HG03097 (cell line): ENCODE measurements around the gene SPRR2D.
"Not testable (repeated sequence)": the region's sequence is repeated elsewhere in the genome, so short reads cannot be mapped to it uniquely, and the experiment has no call there.

Experiments used
- ATAC-seq: cut with Tn5 transposase; IDR thresholded peaks from one replicate; pipeline ENCODE4 v1.9.1; 2021; ENCODE audit not compliant: unreplicated experiment, low FRiP score

The SPRR2D gene

GRCh38 chr1:153040950-153041631 is at the start of gene SPRR2D:
SPRR2D (minus strand) TSS chr1:153041120; CDS start chr1:153040346, 774 bp downstream.
- ATAC-seq = no peak

GRCh38 chr1:153087652-153088051 is 46.7 kb upstream of the SPRR2D start:
- no peak for ATAC-seq

DNA sequence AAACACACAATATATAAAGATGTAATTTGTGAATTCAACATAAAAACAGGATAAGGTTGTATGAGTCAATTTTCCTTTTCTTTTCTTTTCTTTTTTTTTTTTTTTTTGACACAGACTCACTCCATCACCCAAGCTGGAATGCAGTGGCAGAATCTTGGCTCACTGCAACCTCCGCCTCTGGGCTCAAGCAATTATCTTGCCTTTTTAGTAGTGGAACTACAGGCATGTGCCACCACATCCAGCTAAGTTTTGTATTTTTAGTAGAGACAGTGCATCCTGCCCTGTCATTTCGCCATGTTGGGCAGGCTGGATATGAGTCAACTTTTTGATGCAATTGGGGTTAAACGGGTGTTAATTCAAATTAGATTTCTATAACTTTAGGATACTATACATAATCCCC is 40.8 kb upstream of the SPRR2D start:
- ATAC-seq = no peak

- ATAC-seq = no peak
These were observed 32.1 kb upstream of the SPRR2D start for GRCh38 chr1:153072806-153073726.

DNA sequence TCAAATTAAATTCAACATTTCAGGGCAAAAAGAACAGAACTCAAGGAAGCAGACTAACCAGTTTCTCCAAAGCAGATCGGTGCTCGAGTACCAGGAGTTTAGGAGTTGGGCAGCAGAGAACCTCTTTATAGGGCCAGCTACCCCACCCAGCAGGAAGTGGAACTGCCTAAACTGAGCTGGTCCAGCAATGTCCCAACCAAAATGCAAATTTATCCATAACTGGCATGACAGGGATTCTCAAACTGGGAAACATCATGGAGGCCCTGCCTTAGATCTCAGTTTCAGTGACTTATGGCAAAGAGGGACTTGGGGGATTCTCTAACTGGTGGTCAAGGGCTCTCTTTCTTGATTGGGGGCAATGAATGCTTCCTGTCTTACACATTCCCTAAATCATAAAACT is 30.6 kb upstream of the SPRR2D start, which contains the start of gene SPRR2B:
TSS of gene SPRR2B (minus strand) at position 101 of the 400 bp plus-strand sequence. CDS start 772 bp downstream, outside the sequence.
- ATAC-seq = no peak

- ATAC-seq = no peak
These were observed 29.3 kb upstream of the SPRR2D start for GRCh38 chr1:153070243-153070642.

GRCh38 chr1:153058826-153059784 is 18.2 kb upstream of the SPRR2D start:
- no peak for ATAC-seq

DNA sequence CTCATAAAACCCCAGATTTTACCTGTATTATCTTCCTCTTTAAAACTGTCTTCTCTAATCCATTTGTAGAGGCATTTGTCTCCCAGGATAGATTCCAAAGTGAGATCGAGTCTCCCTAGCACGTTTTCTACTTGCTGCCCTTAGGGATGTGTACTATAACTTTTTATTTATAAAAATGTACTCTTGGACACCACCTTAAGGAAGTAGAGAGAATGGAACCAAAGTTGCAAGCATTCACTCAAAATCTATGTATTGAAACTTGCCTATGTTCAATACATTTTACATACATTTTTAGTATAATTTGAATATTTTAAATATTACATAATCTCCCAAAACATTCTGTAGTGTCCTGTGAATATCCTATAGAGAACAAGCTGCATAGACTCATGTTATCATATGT is 17.2 kb upstream of the SPRR2D start:
- ATAC-seq = no peak

DNA sequence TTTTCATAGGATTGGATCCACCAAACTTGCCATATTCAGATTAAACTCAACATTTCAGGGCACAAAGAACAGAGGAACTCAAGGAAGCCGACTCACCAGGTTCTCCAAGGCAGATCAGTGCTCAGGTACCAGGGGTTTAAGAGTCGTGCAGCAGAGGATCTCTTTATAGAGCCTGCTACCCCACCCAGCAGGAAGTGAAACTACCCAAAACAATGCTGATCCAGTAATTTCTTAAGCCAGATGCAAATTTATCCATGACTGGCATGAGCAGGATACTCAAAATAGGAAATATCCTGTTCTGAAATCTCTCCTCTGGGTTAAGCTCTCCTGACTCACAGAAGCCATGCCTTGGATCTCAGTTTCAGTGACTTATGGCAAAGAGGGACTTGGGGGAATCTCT is 16.5 kb upstream of the SPRR2D start, which contains the start of gene SPRR2A:
TSS of gene SPRR2A (minus strand) at position 138 of the 400 bp plus-strand sequence. CDS start 777 bp downstream, outside the sequence.
- ATAC-seq = no peak

DNA sequence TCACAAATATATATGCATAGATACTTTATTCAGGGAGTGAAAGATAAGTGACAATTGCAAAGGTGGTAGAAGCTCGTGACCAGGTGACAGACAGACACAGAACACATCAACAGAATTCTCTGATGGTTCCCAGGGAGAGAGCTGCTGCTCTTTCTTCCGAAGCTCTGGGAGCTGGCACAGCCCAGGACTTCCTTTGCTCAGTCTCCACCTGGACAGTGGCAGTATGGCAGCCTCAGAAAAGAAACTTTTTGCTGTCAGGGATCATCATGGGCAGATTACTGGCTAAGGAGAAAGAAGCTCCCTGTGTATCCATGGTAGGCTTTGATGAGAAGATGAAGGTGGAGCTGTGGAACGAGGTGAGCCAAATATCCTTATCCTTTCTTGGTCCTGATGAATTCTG is 15.2 kb upstream of the SPRR2D start:
- ATAC-seq = not testable (repeated sequence)

- ATAC-seq = no peak
These were observed 8.3 kb upstream of the SPRR2D start for GRCh38 chr1:153049211-153049610.

- no peak for ATAC-seq
These were observed 5.7 kb downstream of the SPRR2D start for GRCh38 chr1:153035211-153035610.

DNA sequence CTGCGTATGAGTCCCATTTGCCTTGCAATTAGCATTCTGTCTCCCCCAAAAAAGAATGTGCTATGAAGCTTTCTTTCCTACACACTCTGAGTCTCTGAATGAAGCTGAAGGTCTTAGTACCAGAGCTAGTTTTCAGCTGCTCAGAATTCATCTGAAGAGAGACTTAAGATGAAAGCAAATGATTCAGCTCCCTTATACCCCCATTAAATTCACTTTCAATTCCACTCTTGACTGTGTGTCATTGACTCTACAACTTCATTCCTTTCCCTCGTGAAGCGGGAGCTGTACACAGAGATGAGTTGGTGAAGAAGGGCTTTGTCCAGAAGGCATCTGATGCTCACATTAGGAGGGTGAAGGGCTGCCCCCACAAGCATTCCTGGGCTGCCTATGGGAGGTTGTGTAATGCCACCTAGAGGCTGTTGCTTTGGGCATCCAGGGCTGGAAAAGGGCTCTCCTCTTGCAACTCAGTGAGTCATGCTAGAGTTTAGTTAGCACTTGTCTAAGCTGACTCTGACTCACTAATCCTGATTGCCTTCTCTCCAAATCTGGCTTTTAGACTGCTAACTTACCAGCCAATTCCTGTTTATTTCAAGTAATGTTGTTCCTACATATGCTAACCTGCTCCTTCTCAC is 8.1 kb downstream of the SPRR2D start:
- ATAC-seq = no peak

DNA sequence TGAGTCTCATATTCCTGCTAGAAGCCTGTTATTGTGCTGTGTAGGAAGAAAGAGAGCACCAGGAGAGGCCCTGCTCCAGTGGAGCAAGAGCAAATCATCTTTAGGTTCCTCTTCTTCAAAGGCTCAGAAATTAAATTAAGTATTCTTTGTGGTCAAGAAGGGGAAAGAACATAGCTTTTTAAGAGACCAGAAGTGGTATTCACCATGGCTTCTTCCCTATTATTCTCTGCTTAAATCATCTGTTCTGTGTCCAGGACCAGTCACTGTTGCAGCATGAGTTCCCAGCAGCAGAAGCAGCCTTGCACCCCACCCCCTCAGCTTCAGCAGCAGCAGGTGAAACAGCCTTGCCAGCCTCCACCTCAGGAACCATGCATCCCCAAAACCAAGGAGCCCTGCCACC is 8.8 kb downstream of the SPRR2D start:
- ATAC-seq = no peak

DNA sequence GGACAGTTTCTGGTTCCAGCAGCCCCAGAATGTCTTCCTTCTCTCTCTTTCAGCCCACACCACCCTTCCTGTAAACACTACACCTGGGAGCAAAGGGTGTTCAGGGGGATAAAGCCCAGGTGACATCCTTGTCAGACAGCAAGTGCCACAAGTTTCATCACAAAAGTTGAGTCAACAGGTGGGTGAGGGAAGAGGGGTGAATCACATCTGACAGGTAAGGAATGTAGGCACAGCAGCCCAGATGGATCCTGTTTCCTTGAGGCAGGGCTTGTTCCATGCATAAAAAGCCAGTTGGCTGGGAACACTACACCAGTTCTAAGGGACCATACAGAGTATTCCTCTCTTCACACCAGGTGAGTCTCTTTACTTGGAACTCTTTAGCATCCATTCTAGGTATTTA is 10.0 kb downstream of the SPRR2D start, which contains the start of gene SPRR1B:
TSS of gene SPRR1B (plus strand) at position 309 of the 400 bp plus-strand sequence. CDS start 1,143 bp downstream, outside the sequence.
- ATAC-seq = no peak

- no peak for ATAC-seq
These were observed 12.2 kb downstream of the SPRR2D start for GRCh38 chr1:153028766-153029165.

- ATAC-seq = no peak
These were observed 15.1 kb downstream of the SPRR2D start for GRCh38 chr1:153025797-153026196.

DNA sequence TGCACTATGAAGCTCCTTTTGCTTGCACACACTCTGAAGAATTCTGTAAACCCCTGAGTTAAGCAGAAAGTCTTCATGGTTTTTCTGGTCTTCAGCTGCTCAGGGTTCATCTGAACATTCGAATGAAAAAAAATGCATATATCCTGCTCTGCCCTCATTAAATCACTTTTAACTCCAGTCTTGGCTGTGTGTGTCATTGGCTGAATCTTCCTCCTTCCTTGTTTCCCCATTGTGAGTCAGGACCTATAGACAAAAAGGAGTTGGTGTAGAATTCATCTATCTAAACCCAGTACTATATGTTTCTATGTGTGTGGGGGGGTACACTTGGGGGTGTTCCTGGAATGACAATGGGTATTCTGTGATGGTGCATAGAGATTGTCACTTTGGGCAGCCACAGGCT is 16.5 kb downstream of the SPRR2D start:
- ATAC-seq = no peak

DNA sequence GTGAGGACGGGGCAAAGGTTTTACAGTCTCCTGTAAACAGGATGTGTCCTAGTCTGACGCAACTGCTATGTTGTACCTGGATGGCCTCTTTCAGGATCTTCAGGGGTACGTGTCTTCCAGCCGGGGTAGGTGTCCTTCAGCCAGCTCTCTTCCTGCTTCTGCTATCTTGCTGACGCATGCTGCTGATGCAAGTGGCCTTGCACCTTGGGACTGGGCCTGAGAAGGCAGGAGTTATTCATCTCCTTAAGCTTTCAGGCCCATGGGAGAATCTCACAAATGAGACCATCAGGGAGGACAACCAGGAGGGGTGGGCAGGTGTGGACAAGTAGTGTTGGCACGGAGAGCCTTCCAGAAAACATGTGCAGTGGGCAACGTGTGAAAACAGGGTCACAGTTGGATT is 17.8 kb downstream of the SPRR2D start:
- no peak for ATAC-seq

DNA sequence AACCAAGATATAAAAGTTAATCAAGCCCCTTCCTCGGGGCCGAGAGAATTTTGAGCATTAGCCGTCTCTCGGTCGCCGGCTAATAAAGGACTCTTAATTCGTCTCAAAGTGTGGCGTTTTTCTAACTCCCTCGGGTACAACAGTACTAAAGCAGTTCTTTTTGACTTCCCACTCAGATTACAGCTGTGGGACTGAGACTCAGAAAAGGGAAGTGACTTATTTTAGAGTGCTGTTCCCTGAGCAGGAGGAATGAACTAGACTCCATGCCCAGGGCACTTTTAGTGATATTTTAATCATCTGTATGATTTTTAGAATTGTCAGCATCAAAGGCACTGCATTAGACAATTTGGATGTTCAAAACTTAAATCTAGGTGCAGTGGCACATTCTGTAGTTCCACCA is 18.6 kb downstream of the SPRR2D start:
- ATAC-seq = not testable (repeated sequence)
